Measurements from ENCODE around the gene PLA2G2C. TPM values are rescaled to one million over a fixed set of nuclear protein-coding genes. Genes with fewer than 3 reads are reported as not detected.

PLA2G2C gene
- total and polyA plus RNA-seq, 4 donors: not detected

DNA sequence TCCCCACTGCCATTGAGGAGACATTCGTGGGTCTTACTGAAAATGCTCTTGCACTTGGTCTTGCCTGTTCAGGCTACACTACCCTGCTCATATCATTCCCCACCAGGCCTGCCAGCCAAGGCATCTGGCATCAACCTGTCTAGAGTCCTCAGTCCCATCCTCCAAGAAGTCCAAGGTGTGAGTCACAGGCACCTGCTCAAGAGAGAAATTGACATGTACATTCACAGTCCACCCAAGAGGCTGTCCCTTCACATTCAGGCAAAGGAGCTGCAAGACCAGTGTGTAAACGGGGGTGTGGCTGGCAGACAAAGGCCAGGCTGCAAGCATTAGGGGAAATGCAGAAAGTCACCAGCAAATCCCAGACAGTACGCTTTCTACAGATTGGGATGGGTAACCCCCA, 13.1 kb upstream of the PLA2G2C start:
- WGBS: 60% methylated on average over 3 of the region's 3 CpGs
- H3K4me1 ChIP-seq (ENCODE audit: control insufficient read depth in 4 of 4, insufficient read depth in 4 of 4, low read length in 3 of 4): peaks cover 0 to 11% (median 9%) of the 10 kb centered on the region in 4 donors
- H3K9ac ChIP-seq (ENCODE audit: low read depth in 1 of 2, low read length in 2 of 2): no peak overlapping the region
- H3K36me3 ChIP-seq (ENCODE audit: control insufficient read depth in 4 of 4, insufficient read depth in 3 of 4, low read depth in 1 of 4, low read length in 3 of 4): no peaks in the 10 kb centered on the region
- no peaks in the 10 kb centered on the region for H3K9me3 ChIP-seq (ENCODE audit: control insufficient read depth in 4 of 4, low read length in 3 of 4)
- TF ChIP-seq YY1 (IDR thresholded peaks at IDR 0.05): no peak
- no peak for TF ChIP-seq RXRA (IDR thresholded peaks at IDR 0.05)
- no peak for TF ChIP-seq FOXA1 (IDR thresholded peaks at IDR 0.05)
- no peak for TF ChIP-seq NR2F2 (IDR thresholded peaks at IDR 0.05)
- no peak for TF ChIP-seq RAD21 (IDR thresholded peaks at IDR 0.05)
- no peak for TF ChIP-seq GABPA (IDR thresholded peaks at IDR 0.05 in 1 of 2, conservative IDR thresholded peaks at IDR 0.05 in 1 of 2)
- TF ChIP-seq, protein P1, sequence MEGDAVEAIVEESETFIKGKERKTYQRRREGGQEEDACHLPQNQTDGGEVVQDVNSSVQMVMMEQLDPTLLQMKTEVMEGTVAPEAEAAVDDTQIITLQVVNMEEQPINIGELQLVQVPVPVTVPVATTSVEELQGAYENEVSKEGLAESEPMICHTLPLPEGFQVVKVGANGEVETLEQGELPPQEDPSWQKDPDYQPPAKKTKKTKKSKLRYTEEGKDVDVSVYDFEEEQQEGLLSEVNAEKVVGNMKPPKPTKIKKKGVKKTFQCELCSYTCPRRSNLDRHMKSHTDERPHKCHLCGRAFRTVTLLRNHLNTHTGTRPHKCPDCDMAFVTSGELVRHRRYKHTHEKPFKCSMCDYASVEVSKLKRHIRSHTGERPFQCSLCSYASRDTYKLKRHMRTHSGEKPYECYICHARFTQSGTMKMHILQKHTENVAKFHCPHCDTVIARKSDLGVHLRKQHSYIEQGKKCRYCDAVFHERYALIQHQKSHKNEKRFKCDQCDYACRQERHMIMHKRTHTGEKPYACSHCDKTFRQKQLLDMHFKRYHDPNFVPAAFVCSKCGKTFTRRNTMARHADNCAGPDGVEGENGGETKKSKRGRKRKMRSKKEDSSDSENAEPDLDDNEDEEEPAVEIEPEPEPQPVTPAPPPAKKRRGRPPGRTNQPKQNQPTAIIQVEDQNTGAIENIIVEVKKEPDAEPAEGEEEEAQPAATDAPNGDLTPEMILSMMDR (IDR thresholded peaks at IDR 0.05; ENCODE audit: low read depth, low read length, missing input control): no peak
- no peak for TF ChIP-seq EGR1 (IDR thresholded peaks at IDR 0.05; ENCODE audit: low read depth in 2 of 2)
- TF ChIP-seq, protein P2, sequence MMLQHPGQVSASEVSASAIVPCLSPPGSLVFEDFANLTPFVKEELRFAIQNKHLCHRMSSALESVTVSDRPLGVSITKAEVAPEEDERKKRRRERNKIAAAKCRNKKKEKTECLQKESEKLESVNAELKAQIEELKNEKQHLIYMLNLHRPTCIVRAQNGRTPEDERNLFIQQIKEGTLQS (IDR thresholded peaks at IDR 0.05): no peak
- TF ChIP-seq HNF4A (conservative IDR thresholded peaks at IDR 0.05): no peak
- no peak for TF ChIP-seq SP1 (IDR thresholded peaks at IDR 0.05)
- no peak for TF ChIP-seq JUND (IDR thresholded peaks at IDR 0.05)
- TF ChIP-seq, protein P3, sequence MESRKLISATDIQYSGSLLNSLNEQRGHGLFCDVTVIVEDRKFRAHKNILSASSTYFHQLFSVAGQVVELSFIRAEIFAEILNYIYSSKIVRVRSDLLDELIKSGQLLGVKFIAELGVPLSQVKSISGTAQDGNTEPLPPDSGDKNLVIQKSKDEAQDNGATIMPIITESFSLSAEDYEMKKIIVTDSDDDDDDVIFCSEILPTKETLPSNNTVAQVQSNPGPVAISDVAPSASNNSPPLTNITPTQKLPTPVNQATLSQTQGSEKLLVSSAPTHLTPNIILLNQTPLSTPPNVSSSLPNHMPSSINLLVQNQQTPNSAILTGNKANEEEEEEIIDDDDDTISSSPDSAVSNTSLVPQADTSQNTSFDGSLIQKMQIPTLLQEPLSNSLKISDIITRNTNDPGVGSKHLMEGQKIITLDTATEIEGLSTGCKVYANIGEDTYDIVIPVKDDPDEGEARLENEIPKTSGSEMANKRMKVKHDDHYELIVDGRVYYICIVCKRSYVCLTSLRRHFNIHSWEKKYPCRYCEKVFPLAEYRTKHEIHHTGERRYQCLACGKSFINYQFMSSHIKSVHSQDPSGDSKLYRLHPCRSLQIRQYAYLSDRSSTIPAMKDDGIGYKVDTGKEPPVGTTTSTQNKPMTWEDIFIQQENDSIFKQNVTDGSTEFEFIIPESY (IDR thresholded peaks at IDR 0.05): no peak
- no peak for TF ChIP-seq REST (IDR thresholded peaks at IDR 0.05)
- TF ChIP-seq FOXA2 (IDR thresholded peaks at IDR 0.05): no peak
- TF ChIP-seq MAX (IDR thresholded peaks at IDR 0.05): no peak
- no peak for TF ChIP-seq HNF4G (IDR thresholded peaks at IDR 0.05)
- TF ChIP-seq TAF1 (conservative IDR thresholded peaks at IDR 0.05): no peak
- DNase-seq (ENCODE audit: low spot score): no peak
- H3K27me3 ChIP-seq (ENCODE audit: control insufficient read depth in 4 of 4, insufficient read depth in 4 of 4, low read length in 3 of 4): no peaks in the 10 kb centered on the region
- no peak overlapping the region for H3K27ac ChIP-seq (ENCODE audit: low read depth in 1 of 2, low read length in 2 of 2)
- H3K4me3 ChIP-seq (ENCODE audit: low read depth in 1 of 3, low read length in 3 of 3): no peak overlapping the region
